Measurements from ENCODE around the gene FAXDC2. TPM values are rescaled to one million over a fixed set of nuclear protein-coding genes. Genes with fewer than 3 reads are reported as not detected.

FAXDC2 gene
- total RNA-seq, 1 donor from 2014 or later = 79.0 TPM

DNA sequence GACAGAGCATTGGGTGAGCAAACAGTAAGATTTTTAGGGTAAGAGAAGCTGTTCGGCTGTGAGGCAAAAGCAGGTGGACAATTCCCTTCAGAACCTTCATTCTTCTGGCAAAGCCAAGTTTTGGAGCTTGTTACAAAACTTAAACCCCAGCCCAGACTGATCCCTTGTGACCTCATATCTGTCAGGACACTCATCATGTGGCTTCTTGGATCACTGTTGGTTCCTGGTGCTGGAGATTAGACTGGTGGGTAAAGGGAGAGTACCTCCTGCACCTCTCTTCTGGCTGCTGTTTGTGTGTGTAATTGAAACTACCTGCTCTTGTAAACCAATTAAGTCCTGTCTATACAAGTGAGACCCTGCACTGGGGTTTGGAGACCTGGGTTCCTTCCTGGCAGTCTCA lies 74.2 kb downstream of the FAXDC2 start:
- Histone ChIP-seq H3K36me3 (no peaks in the 10 kb centered on the region), H3K9me3 (no peaks in the 10 kb centered on the region), H3K4me3 (no peak overlapping the region), H3K27me3 (no peaks in the 10 kb centered on the region), H3K27ac (no peak overlapping the region), H3K4me1 (peaks cover 33% of the 10 kb centered on the region)
- TF ChIP-seq, protein P1, sequence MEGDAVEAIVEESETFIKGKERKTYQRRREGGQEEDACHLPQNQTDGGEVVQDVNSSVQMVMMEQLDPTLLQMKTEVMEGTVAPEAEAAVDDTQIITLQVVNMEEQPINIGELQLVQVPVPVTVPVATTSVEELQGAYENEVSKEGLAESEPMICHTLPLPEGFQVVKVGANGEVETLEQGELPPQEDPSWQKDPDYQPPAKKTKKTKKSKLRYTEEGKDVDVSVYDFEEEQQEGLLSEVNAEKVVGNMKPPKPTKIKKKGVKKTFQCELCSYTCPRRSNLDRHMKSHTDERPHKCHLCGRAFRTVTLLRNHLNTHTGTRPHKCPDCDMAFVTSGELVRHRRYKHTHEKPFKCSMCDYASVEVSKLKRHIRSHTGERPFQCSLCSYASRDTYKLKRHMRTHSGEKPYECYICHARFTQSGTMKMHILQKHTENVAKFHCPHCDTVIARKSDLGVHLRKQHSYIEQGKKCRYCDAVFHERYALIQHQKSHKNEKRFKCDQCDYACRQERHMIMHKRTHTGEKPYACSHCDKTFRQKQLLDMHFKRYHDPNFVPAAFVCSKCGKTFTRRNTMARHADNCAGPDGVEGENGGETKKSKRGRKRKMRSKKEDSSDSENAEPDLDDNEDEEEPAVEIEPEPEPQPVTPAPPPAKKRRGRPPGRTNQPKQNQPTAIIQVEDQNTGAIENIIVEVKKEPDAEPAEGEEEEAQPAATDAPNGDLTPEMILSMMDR (IDR thresholded peaks at IDR 0.05) = no peak
- DNase-seq = no peak
- intact Hi-C loops (cut with DNase I) = no loop called here
- ATAC-seq = peak; percentile 34

DNA sequence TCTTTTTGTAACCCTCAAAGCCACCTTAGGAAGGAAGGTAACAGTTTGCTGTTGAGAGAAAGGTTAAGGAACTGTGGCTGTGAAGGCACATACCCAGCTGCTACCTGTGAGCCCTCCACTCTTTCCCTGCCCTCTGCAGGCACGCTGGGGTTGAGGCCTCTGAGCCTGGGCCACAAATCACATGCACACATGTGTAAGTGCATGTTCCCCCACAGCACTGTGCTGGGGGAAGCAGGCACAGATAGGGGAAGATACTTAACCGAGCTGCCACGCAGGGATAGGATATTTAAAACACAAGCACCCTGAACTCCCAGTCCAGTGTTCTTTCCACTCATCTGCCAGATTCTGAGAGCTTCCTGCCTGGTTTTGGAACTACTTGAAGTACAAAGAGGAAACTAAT lies 77.1 kb downstream of the FAXDC2 start:
- no peaks in the 10 kb centered on the region for H3K27me3 ChIP-seq
- TF ChIP-seq, protein P1 (IDR thresholded peaks at IDR 0.05) = no peak
- DNase-seq = no peak
- H3K27ac ChIP-seq = no peak overlapping the region
- no peak overlapping the region for H3K4me3 ChIP-seq
- no peaks in the 10 kb centered on the region for H3K36me3 ChIP-seq
- no peaks in the 10 kb centered on the region for H3K9me3 ChIP-seq
- ATAC-seq = peak; percentile 44
- peaks cover 41% of the 10 kb centered on the region for H3K4me1 ChIP-seq
- intact Hi-C loops (cut with DNase I) = no loop called here

DNA sequence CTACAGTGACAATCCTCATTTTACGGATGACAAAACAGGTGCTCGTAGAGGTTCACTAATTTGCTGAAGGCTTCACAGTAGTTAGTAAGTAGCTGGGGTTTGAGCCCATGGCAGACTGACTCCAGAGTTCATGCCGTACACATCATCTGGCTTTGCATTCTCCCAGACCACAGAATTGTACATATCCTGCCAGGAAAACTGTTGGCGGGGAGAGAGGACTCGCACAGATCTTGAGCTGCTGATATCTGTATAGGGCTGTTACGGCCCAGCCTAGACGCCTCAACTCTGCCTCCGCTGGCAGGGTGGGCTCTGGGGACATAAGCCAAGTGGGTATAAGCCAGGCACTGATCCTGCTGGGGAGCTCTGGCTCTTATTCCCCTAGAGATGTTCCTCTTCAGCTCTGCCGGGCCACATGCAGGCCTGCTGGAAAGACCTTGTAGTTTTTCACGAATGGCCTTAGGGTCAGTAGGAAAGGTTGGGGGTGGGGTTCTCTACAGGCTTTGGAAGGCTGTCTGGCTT lies 79.0 kb downstream of the FAXDC2 start:
- TF ChIP-seq, protein P1 (IDR thresholded peaks at IDR 0.05) = no peak
- Histone ChIP-seq H3K4me1 (peaks cover 59% of the 10 kb centered on the region), H3K27ac (no peak overlapping the region), H3K27me3 (no peaks in the 10 kb centered on the region), H3K4me3 (no peak overlapping the region), H3K36me3 (no peaks in the 10 kb centered on the region), H3K9me3 (no peaks in the 10 kb centered on the region)
- intact Hi-C loops (cut with DNase I) = no loop called here
- no peak for DNase-seq
- ATAC-seq = peak; percentile 39

GRCh38 chr5:154770111-154770510 lies 80.3 kb downstream of the FAXDC2 start:
- H3K27ac ChIP-seq = no peak overlapping the region

More at GRCh38 chr5:154770111-154770510, 80.3 kb downstream of the FAXDC2 start:
- Histone ChIP-seq H3K4me3 (no peak overlapping the region), H3K27me3 (no peaks in the 10 kb centered on the region), H3K4me1 (peaks cover 66% of the 10 kb centered on the region), H3K9me3 (no peaks in the 10 kb centered on the region), H3K36me3 (no peaks in the 10 kb centered on the region)
- intact Hi-C loops (cut with DNase I) = no loop called here
- TF ChIP-seq, protein P1 (IDR thresholded peaks at IDR 0.05) = no peak
- no peak for DNase-seq
- peak; percentile 37 for ATAC-seq

Small RNAs within 50 kb of the gene (microRNA-seq; reads per million reads assigned to microRNA genes)
- not detected for gene MIR378H (ENCODE audit: borderline microRNAs expressed)

Other genes with a start within 250 kb of the FAXDC2 start
- 151 TPM for gene LARP1, start 95.2 kb downstream of the FAXDC2 start, total RNA-seq
- 101 TPM for gene CNOT8, start 8.0 kb upstream of the FAXDC2 start, total RNA-seq
- gene GEMIN5, start 87.6 kb upstream of the FAXDC2 start, total RNA-seq = 13.9 TPM
- 31.4 TPM for gene MRPL22, start 90.5 kb upstream of the FAXDC2 start, total RNA-seq
- gene KIF4B, start 163.2 kb upstream of the FAXDC2 start, total RNA-seq = 0.17 TPM

Data from upper lobe of right lung (tissue), 1 donor.